ENCODE results near the gene ADORA1.

The ADORA1 gene

GRCh38 chr1:203136409-203137042, 9.0 kb downstream of the ADORA1 start:
- Histone ChIP-seq H3K4me1 (ENCODE audit: control insufficient read depth, insufficient read depth, low read length) (peaks cover 2% of the 10 kb centered on the region; the same call in 1 of the 2 replicates), H3K36me3 (ENCODE audit: control insufficient read depth in 2 of 2, insufficient read depth in 1 of 2, low read length in 2 of 2) (no peaks in the 10 kb centered on the region), H3K9me3 (ENCODE audit: control insufficient read depth, insufficient read depth, low read depth, low read length) (no peaks in the 10 kb centered on the region), H3K27ac (ENCODE audit: extremely low read depth, low read depth, low read length) (no peak overlapping the region), H3K4me3 (ENCODE audit: low read depth, low read length) (no peak overlapping the region)
- CTCF ChIA-PET = interaction anchor here (1.0 to 1.2 kb wide), 3 partner anchors 10 to 96 kb away, joined by 3 read pairs; no protein-coding TSS in a partner anchor
- POLR2A ChIA-PET = no interaction called here
- TF ChIP-seq ZNF426 (tag by site-specific recombination; IDR thresholded peaks at IDR 0.05) (no peak), ZNF510 (tag by site-specific recombination; IDR thresholded peaks at IDR 0.05; ENCODE audit: insufficient replicate concordance) (no peak), KLF7 (tag by site-specific recombination; IDR thresholded peaks at IDR 0.05; ENCODE audit: borderline replicate concordance) (no peak), ZNF148 (tag by site-specific recombination; IDR thresholded peaks at IDR 0.05; ENCODE audit: borderline replicate concordance) (no peak), ZNF24 (tag by site-specific recombination; IDR thresholded peaks at IDR 0.05) (peak; percentile 71; the same call in 1 of the 2 replicates), ZNF121 (tag by site-specific recombination; IDR thresholded peaks at IDR 0.05) (peak; percentile 64; the same call in 1 of the 2 replicates), ZNF549 (tag by site-specific recombination; IDR thresholded peaks at IDR 0.05) (no peak), ZNF280D (tag by site-specific recombination; IDR thresholded peaks at IDR 0.05) (no peak)

GRCh38 chr1:203137324-203137723, 9.8 kb downstream of the ADORA1 start:
- H3K9me3 ChIP-seq (ENCODE audit: control insufficient read depth, insufficient read depth, low read depth, low read length) = no peaks in the 10 kb centered on the region
- no peak overlapping the region for H3K27ac ChIP-seq (ENCODE audit: extremely low read depth, low read depth, low read length)
- H3K36me3 ChIP-seq (ENCODE audit: control insufficient read depth in 2 of 2, insufficient read depth in 1 of 2, low read length in 2 of 2) = no peaks in the 10 kb centered on the region
- ChIA-PET POLR2A (no interaction called here), CTCF (interaction anchor here (0.6 to 1.2 kb wide), 4 partner anchors 11 to 130 kb away, joined by 3 read pairs; no protein-coding TSS in a partner anchor)
- H3K4me3 ChIP-seq (ENCODE audit: low read depth, low read length) = no peak overlapping the region
- peaks cover 2% of the 10 kb centered on the region; the same call in 1 of the 2 replicates for H3K4me1 ChIP-seq (ENCODE audit: control insufficient read depth, insufficient read depth, low read length)
- TF ChIP-seq ZNF140 (tag by site-specific recombination; IDR thresholded peaks at IDR 0.05) = no peak
- no peak for TF ChIP-seq KLF9 (tag by site-specific recombination; IDR thresholded peaks at IDR 0.05; ENCODE audit: low read depth)
- no peak for TF ChIP-seq ZNF18 (tag by site-specific recombination; IDR thresholded peaks at IDR 0.05)
- no peak for TF ChIP-seq ZFP3 (tag by site-specific recombination; IDR thresholded peaks at IDR 0.05; ENCODE audit: low read depth)
- no peak for TF ChIP-seq ZNF473 (tag by site-specific recombination; IDR thresholded peaks at IDR 0.05)
- no peak for TF ChIP-seq ZBTB1 (tag by site-specific recombination; IDR thresholded peaks at IDR 0.05)
- TF ChIP-seq SP3 (tag by site-specific recombination; IDR thresholded peaks at IDR 0.05) = no peak
- no peak for TF ChIP-seq ZNF292 (tag by site-specific recombination; IDR thresholded peaks at IDR 0.05; ENCODE audit: borderline replicate concordance, low read depth)
- TF ChIP-seq ZNF449 (tag by site-specific recombination; IDR thresholded peaks at IDR 0.05) = no peak
- TF ChIP-seq ZNF214 (tag by site-specific recombination; IDR thresholded peaks at IDR 0.05; ENCODE audit: borderline replicate concordance) = no peak
- no peak for TF ChIP-seq ZNF394 (tag by site-specific recombination; IDR thresholded peaks at IDR 0.05; ENCODE audit: borderline replicate concordance)
- TF ChIP-seq ZNF404 (tag by site-specific recombination; IDR thresholded peaks at IDR 0.05) = no peak
- TF ChIP-seq GLI2 (tag by site-specific recombination; IDR thresholded peaks at IDR 0.05; ENCODE audit: borderline replicate concordance, low read depth) = no peak
- no peak for TF ChIP-seq EGR2 (tag by site-specific recombination; IDR thresholded peaks at IDR 0.05; ENCODE audit: low read depth)
- no peak for TF ChIP-seq HOXA7 (CRISPR knock-in tag; IDR thresholded peaks at IDR 0.05; ENCODE audit: borderline replicate concordance)
- no peak for TF ChIP-seq ZNF354C (tag by site-specific recombination; IDR thresholded peaks at IDR 0.05; ENCODE audit: borderline replicate concordance, low read depth)

All from HEK293 (cell line).